Inferior parietal cortex (tissue), 1 donor: ENCODE measurements around the gene ALOX5AP.

Experiments
- DNase-seq: peaks from one replicate; pipeline ENCODE4 v3.0.0-alpha.2; 2016; ENCODE audit errors: extremely low spot score

ALOX5AP gene

GRCh38 chr13:30735025-30735871, at the start of gene ALOX5AP:
TSS of gene ALOX5AP (plus strand) at chr13:30735543. CDS start at chr13:30735606, 63 bp downstream.
- DNase-seq: no peak

- DNase-seq: no peak
Measured at GRCh38 chr13:30685987-30686386, 49.4 kb upstream of the ALOX5AP start.

GRCh38 chr13:30687601-30688000, 47.7 kb upstream of the ALOX5AP start:
- DNase-seq: no peak

GRCh38 chr13:30689752-30690151, 45.6 kb upstream of the ALOX5AP start:
- DNase-seq: no peak

- no peak for DNase-seq
Measured at GRCh38 chr13:30690282-30691188, 44.8 kb upstream of the ALOX5AP start.

GRCh38 chr13:30692113-30692512, 43.2 kb upstream of the ALOX5AP start:
- DNase-seq: no peak

- DNase-seq: no peak
Measured at GRCh38 chr13:30696278-30697176, 38.8 kb upstream of the ALOX5AP start.

- DNase-seq: no peak
Measured at GRCh38 chr13:30697177-30697953, 38.0 kb upstream of the ALOX5AP start.

GRCh38 chr13:30697996-30698401, 37.3 kb upstream of the ALOX5AP start:
- no peak for DNase-seq

- DNase-seq: no peak
Measured at GRCh38 chr13:30698488-30699005, 36.8 kb upstream of the ALOX5AP start.

GRCh38 chr13:30700364-30700763, 35.0 kb upstream of the ALOX5AP start:
- DNase-seq: no peak

- DNase-seq: no peak
Measured at GRCh38 chr13:30702006-30702405, 33.3 kb upstream of the ALOX5AP start.

GRCh38 chr13:30704596-30704995, 30.7 kb upstream of the ALOX5AP start:
- DNase-seq: no peak

GRCh38 chr13:30705680-30706079, 29.7 kb upstream of the ALOX5AP start:
- DNase-seq: no peak

GRCh38 chr13:30708541-30708940, 26.8 kb upstream of the ALOX5AP start:
- DNase-seq: no peak

GRCh38 chr13:30710442-30710841, 24.9 kb upstream of the ALOX5AP start:
- DNase-seq: no peak

- DNase-seq: no peak
Measured at GRCh38 chr13:30711375-30711774, 24.0 kb upstream of the ALOX5AP start.

- DNase-seq: no peak
Measured at GRCh38 chr13:30711837-30712236, 23.5 kb upstream of the ALOX5AP start.

- DNase-seq: no peak
Measured at GRCh38 chr13:30712536-30713532, 22.5 kb upstream of the ALOX5AP start.
